GM13977 (cell line): ENCODE results near the gene SCT.

ENCODE experiments used
- DNase-seq: peaks from one replicate; pipeline ENCODE4 v3.0.0; 2012; ENCODE audit warnings: low spot score
- in situ Hi-C: fragments of 300-500 bp; cut with MboI; formaldehyde crosslinking; loops from one replicate; pipeline ENCODE4 v1.12.0; 2022; ENCODE audit warnings: low sequenced_read_pairs, low pct_unique_long_range_greater_than_20kb, mixed read lengths, inconsistent platforms; ENCODE audit not compliant: unreplicated experiment
- TF ChIP-seq, protein P1 (sequence below): IDR thresholded peaks from 2 replicates; pipeline ENCODE4 v1.5.1; 2012; ENCODE audit warnings: mild to moderate bottlenecking, control low read depth; ENCODE audit not compliant: insufficient read depth; ENCODE audit errors: extremely low read depth, missing control alignments

SCT gene

DNA sequence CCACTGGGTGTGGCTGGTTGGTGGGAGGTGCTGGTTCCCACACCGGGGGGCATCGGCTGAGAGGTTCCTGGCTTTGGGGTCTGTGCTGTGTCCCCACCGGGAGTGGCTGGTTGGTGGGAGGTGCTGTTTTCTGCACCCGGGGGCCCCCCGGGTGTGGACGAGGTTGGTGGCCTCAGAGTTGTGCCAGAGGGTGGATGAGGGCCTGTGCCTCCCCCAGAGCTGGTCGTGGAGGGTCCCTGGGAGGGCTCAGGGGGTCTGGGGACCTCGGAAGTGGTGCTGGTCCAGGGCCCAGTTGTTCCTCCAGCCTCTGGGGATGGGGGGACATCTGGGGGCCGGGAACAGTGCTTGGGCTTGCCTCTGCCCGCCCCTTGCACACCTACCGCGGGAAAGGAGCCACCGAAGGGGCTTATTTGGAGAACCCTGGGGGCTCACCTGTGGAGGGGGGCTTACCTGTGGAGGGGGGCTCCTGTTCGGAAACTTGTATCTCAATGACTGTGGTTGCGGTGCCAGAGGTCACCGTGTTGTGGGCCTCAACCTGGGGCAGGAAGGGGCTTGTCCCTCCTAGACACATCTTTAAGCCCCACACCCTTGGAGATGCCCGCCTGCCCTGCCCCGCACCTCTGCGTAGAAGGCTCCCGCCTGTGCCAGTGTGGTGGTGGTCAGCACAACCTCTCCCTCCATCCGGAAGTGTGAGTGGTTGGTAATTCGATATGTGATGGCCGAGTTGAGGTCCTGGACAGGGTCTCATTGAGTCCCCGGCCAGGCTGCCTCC is 7.9 kb downstream of the SCT start:
- in situ Hi-C loops = no loop called here

DNA sequence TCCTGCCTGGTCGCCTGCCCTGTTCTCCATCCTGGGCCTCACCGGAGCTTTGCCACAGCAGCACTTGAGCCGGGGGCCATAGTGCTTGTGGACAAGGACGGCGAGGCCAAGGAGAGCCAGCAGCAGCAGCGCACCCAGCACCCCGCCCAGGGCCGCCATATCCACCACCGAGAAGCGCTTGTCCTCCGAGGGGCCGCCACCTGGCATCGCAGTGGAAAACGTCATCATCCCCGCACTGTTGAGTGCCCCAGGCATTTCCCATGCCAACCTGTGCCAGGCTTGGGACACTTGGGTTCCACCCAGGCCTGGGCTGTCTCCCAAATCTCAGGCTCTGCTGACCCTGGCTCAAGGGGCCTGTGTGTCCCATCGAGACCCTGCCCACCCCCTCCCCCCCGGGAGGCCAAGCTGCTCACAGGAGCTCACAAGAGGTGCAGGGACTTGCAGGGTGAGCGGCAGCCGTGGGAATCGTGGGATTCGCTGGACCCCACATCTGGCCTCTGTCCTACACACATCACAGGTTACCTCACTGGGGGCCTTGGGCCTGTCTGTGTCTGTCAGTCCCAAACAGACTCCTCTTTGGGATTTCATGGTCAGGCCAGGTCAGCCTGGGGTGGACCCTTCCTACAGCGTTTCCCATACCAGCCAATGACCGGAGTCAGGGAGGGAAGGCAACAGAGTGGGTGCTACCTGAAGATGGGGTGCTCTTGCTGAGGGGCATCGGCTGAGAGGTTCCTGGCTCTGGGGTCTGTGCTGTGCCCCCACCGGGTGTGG is 8.9 kb downstream of the SCT start:
- TF ChIP-seq, protein P1, sequence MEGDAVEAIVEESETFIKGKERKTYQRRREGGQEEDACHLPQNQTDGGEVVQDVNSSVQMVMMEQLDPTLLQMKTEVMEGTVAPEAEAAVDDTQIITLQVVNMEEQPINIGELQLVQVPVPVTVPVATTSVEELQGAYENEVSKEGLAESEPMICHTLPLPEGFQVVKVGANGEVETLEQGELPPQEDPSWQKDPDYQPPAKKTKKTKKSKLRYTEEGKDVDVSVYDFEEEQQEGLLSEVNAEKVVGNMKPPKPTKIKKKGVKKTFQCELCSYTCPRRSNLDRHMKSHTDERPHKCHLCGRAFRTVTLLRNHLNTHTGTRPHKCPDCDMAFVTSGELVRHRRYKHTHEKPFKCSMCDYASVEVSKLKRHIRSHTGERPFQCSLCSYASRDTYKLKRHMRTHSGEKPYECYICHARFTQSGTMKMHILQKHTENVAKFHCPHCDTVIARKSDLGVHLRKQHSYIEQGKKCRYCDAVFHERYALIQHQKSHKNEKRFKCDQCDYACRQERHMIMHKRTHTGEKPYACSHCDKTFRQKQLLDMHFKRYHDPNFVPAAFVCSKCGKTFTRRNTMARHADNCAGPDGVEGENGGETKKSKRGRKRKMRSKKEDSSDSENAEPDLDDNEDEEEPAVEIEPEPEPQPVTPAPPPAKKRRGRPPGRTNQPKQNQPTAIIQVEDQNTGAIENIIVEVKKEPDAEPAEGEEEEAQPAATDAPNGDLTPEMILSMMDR = no peak
- DNase-seq = no peak
- in situ Hi-C loops = no loop called here

More for the DNA sequence above, 7.9 kb downstream of the SCT start:
- DNase-seq = no peak
- TF ChIP-seq, protein P1 = no peak

- in situ Hi-C loops = no loop called here
- no peak for DNase-seq
- TF ChIP-seq, protein P1 = no peak
These were observed 9.6 kb downstream of the SCT start for GRCh38 chr11:617199-617911.

GRCh38 chr11:616320-617198 is 10.4 kb downstream of the SCT start:
- in situ Hi-C loops = no loop called here
- no peak for DNase-seq
- TF ChIP-seq, protein P1 = no peak

GRCh38 chr11:615504-616319 is 11.3 kb downstream of the SCT start, which contains the start of gene IRF7:
TSS of gene IRF7 (minus strand) at chr11:615950. CDS start at chr11:615364, 586 bp downstream.
- in situ Hi-C loops = no loop called here
- TF ChIP-seq, protein P1 = no peak
- peak; percentile 98 for DNase-seq
